ENCODE results near the gene C22orf31.

DNA sequence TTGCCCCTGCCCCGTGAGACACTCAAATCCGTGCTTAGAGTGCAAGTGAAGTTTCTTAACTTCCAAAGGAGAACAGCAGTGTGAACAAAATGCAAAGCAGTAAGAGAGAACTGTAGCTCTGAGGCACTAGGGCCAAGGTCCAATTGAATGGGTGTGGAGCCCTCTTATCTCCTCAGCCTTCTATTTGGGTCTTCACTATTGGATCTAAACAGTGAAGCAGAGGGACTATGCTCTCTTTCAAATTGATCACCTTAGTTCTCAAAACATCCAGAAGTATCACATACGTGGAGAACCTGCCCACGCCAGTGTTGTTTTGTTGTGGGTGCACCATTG, 49.6 kb downstream of the C22orf31 start:
- no peak for TF ChIP-seq GATA3 (IDR thresholded peaks at IDR 0.05; ENCODE audit: low read depth, low read length)
- TF ChIP-seq GATA2 (IDR thresholded peaks at IDR 0.05; ENCODE audit: low read depth, low read length): no peak
